Left lung (tissue), 10 donors: Measurements from ENCODE around the gene TRHDE. TPM values are rescaled to one million over a fixed set of nuclear protein-coding genes. Genes with fewer than 3 reads are reported as not detected.

Experiments
- ATAC-seq: fragments of 200-7000 bp; cut with Tn5 transposase; one replicate; pipeline ENCODE4 v1.9.1; 2020; ENCODE audit warnings: moderate library complexity
- DNase-seq, 4 donors: peaks; one replicate each; pipeline ENCODE4 v3.0.0-alpha.2; 2013 to 2020
- H3K27ac ChIP-seq, 2 donors: fragments of 200-600 bp; sonication (generic) in 1 of 2; one replicate each; pipeline versions ENCODE4 v1.5.0 to v1.8.0; 2020 to 2021
- H3K27me3 ChIP-seq, 2 donors: fragments of 200-600 bp; sonication (generic) in 1 of 2; one replicate each; pipeline versions ENCODE4 v1.5.0 to v1.8.0; 2020 to 2021
- H3K36me3 ChIP-seq, 2 donors: fragments of 200-600 bp; sonication (generic) in 1 of 2; one replicate each; pipeline versions ENCODE4 v1.5.0 to v1.8.0; 2020 to 2021
- H3K4me1 ChIP-seq, 2 donors: fragments of 200-600 bp; one replicate each; pipeline ENCODE4 v1.8.0; 2021
- H3K4me3 ChIP-seq, 2 donors: fragments of 200-600 bp; sonication (generic) in 1 of 2; one replicate each; pipeline versions ENCODE4 v1.5.0 to v1.8.0; 2020 to 2021; ENCODE audit warnings: mild to moderate bottlenecking in 1 of 2
- H3K9me3 ChIP-seq, 2 donors: fragments of 200-600 bp; sonication (generic) in 1 of 2; one replicate each; pipeline versions ENCODE4 v1.5.0 to v1.8.0; 2020 to 2021
- CTCF ChIP-seq, 2 donors: fragments of 200-600 bp; sonication (generic) in 1 of 2; IDR thresholded peaks; one replicate each; pipeline versions ENCODE4 v1.5.0 to v1.8.0; 2021; ENCODE audit warnings: antibody characterized with exemption in 2 of 2
- intact Hi-C, 2 donors: fragments of 100-400 bp; cut with DNase I; formaldehyde crosslinking; loops; one replicate each; pipeline versions ENCODE4 v1.11.2 to v1.14.2; 2022
- polyA plus RNA-seq, 6 donors: library from polyadenylated mRNA; unstranded; fragments of 120-200 nt; gene quantifications; one replicate each; pipeline ENCODE4 v1.2.1, GENCODE V29; 2013; ENCODE audit not compliant: insufficient read length in 6 of 6
- total RNA-seq, 2 donors: library from RNA; stranded (reverse); fragmentation: NEBNext Ultra II Directional; extraction: Animal tissue kit (Norgen Biotek cat#: 25700); gene quantifications; one replicate each; pipeline ENCODE4 v1.2.1, GENCODE V29; 2021
- donor health status: DM: no; HTN: yes; CAD: no.
- donor health status: DM: no; HTN: no; CAD: no.

TRHDE gene
- total and polyA plus RNA-seq, 8 donors: 0.87 to 4.3 (median 2.8) TPM

GRCh38 chr12:72444125-72444524, 172.0 kb downstream of the TRHDE start:
- Histone ChIP-seq H3K36me3 (no peaks in the 10 kb centered on the region), H3K9me3 (peaks cover 0 to 9% of the 10 kb centered on the region in 2 donors), H3K4me3 (no peak overlapping the region), H3K27ac (no peak overlapping the region), H3K4me1 (no peaks in the 10 kb centered on the region), H3K27me3 (no peaks in the 10 kb centered on the region)
- DNase-seq (no peak), ATAC-seq (no peak)
- no peak for TF ChIP-seq CTCF (IDR thresholded peaks at IDR 0.05)
- intact Hi-C loops: no loop called here

DNA sequence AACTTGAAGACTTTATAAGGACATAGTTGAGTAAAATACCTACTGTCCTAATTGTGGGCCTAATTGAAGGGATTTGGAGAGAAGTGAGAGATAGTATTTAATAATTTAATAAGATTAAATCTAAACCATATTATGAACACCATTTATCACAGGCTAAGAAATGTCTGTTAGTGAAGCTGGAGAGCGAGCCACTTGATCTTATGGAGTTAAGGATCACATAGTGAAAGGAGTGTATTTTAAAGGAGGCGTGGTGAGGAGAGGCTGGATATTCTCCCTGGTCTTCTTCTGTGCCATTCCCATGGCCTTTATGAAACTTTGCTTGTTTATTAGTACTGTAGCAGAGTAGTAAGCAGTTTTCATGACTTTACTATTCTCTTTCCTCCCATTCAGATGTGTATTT, 172.4 kb downstream of the TRHDE start:
- Histone ChIP-seq H3K9me3 (peaks cover 0 to 7% of the 10 kb centered on the region in 2 donors), H3K27me3 (no peaks in the 10 kb centered on the region), H3K36me3 (no peaks in the 10 kb centered on the region), H3K27ac (no peak overlapping the region), H3K4me3 (no peak overlapping the region), H3K4me1 (no peaks in the 10 kb centered on the region)
- intact Hi-C loops: no loop called here
- no peak for TF ChIP-seq CTCF (IDR thresholded peaks at IDR 0.05)
- DNase-seq (no peak), ATAC-seq (no peak)

GRCh38 chr12:72448089-72448488, 175.9 kb downstream of the TRHDE start:
- TF ChIP-seq CTCF (IDR thresholded peaks at IDR 0.05): no peak
- peaks cover 0 to 7% of the 10 kb centered on the region in 2 donors for H3K9me3 ChIP-seq
- intact Hi-C loops: no loop called here
- H3K4me1 ChIP-seq: no peaks in the 10 kb centered on the region
- H3K4me3 ChIP-seq: no peak overlapping the region
- no peak for DNase-seq
- no peak for ATAC-seq
- no peaks in the 10 kb centered on the region for H3K27me3 ChIP-seq
- H3K36me3 ChIP-seq: no peaks in the 10 kb centered on the region
- H3K27ac ChIP-seq: no peak overlapping the region

DNA sequence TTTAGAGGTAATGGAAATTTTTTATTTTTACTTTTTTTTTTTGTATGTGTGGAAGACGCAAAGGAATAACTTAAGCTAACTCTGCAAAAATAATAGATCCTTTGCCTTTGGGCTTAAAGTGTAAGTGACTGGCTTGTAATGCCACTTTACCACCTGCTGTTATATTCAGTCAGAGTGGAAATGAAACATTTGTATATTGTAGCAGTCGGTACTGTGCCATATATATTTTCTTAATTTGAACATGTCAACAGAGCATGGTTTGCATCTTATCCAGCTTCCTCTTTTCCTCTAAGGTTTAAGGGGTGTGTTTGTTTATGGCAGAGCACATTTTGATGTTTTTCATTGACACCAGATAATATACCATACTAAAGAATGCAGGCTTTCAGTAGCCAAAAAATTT, 176.6 kb downstream of the TRHDE start:
- H3K4me1 ChIP-seq: no peaks in the 10 kb centered on the region
- ATAC-seq: no peak
- TF ChIP-seq CTCF (IDR thresholded peaks at IDR 0.05): no peak
- no peak for DNase-seq
- H3K27ac ChIP-seq: no peak overlapping the region
- intact Hi-C loops: no loop called here
- no peak overlapping the region for H3K4me3 ChIP-seq
- no peaks in the 10 kb centered on the region for H3K36me3 ChIP-seq
- peaks cover 0 to 7% of the 10 kb centered on the region in 2 donors for H3K9me3 ChIP-seq
- no peaks in the 10 kb centered on the region for H3K27me3 ChIP-seq

GRCh38 chr12:72453066-72453465, 180.9 kb downstream of the TRHDE start:
- Histone ChIP-seq H3K36me3 (no peaks in the 10 kb centered on the region), H3K27me3 (no peaks in the 10 kb centered on the region), H3K4me3 (no peak overlapping the region), H3K9me3 (no peaks in the 10 kb centered on the region), H3K4me1 (no peaks in the 10 kb centered on the region), H3K27ac (no peak overlapping the region)
- ATAC-seq (no peak), DNase-seq (no peak)
- no peak for TF ChIP-seq CTCF (IDR thresholded peaks at IDR 0.05)
- intact Hi-C loops: no loop called here
